GM19455 (cell line): ENCODE data around the gene PARD3.

ENCODE experiments used
- ATAC-seq: cut with Tn5 transposase; IDR thresholded peaks from one replicate; pipeline ENCODE4 v1.9.1; 2021; ENCODE audit not compliant: unreplicated experiment

The PARD3 gene

GRCh38 chr10:34320265-34320664, 494.8 kb downstream of the PARD3 start:
- ATAC-seq = no peak

DNA sequence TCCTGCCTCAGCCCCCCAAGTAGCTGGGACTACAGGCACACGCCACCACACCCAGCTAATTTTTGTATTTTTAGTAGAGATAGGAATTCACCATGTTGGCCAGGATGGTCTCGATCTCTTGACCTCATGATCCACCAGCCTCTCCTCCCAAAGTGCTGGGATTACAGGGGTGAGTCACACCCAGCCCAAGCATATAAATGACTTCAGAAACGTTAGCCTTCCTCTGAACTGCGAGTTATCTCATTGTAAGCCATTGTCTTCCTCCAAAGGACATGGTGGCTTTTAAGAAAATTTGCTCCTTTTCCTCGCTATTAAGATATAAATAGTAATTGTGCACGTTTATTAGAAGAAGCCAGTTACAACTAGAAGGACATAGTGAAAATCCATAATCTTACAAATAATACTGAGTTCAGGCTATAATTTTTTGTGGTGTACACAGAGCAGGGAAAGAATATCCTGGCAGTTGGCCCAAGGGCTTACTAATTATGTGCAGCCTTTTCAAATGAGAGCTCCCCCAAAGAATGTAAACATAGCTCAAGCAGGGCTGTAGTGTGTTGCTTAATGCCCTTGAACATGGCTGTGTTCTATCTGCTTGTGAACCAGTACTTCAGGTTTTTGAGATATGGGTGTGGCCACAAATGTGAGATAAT, 495.8 kb downstream of the PARD3 start:
- no peak for ATAC-seq

- no peak for ATAC-seq
Observed at GRCh38 chr10:34316154-34316553, 498.9 kb downstream of the PARD3 start.

DNA sequence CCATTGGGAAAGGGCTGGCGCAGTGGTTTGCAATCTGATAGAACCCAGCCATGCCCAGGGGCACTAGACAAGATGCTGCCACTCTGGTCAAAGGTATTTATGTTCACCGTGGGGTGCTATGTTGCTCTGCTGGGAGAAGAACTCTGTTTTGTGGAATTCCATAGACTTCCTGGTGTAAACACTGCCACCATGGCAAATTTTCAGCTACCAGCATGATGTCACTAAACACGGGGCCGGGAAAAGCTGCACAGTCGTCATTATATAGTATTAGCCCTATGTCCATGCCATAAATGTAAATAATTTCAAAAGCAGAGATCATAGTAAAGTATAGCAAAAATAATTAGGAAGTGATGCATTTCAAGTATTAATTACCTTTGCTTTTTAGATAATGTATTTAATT, 500.6 kb downstream of the PARD3 start:
- no peak for ATAC-seq

DNA sequence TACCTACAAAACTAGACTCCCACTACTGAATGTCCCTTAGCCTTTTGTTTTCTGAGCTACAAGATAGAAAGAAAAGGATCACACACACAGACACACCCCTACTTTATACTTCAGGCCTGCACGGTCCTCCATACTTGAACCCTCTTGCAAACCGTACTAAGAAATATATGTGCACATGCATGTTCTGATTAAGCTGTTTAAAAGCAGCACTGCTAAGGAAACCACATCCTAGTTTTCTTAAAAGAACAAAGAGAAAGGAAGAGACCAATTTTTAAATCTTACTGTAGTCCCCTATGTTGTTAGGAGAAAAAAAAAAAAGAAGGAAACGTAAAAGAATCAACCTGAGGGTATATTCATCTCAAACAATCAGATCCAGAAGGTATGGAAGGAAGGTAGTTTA, 501.2 kb downstream of the PARD3 start:
- no peak for ATAC-seq

- no peak for ATAC-seq
Observed at GRCh38 chr10:34313353-34313752, 501.7 kb downstream of the PARD3 start.

- no peak for ATAC-seq
Observed at GRCh38 chr10:34311679-34312078, 503.4 kb downstream of the PARD3 start.

DNA sequence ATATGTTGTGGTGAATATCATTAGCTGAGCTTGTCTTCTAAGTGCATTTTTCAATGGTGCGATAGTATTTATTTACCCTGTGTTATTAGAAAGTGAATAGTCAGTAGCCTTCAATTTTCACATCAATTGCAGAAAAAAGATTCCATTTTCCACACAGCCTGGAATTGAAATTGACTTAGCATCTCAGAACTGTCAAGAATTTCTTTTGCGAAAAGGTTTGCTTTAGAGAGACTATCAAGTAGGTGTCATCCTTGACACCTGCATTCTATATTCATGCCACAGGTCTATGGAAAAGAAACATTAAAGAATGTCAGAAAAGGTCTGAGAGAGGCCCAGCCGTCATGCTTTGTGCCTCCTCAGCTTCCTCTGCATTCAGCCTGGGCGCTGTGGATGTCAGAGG, 504.9 kb downstream of the PARD3 start:
- no peak for ATAC-seq

GRCh38 chr10:34305189-34305588, 509.9 kb downstream of the PARD3 start:
- peak; percentile 93 for ATAC-seq

DNA sequence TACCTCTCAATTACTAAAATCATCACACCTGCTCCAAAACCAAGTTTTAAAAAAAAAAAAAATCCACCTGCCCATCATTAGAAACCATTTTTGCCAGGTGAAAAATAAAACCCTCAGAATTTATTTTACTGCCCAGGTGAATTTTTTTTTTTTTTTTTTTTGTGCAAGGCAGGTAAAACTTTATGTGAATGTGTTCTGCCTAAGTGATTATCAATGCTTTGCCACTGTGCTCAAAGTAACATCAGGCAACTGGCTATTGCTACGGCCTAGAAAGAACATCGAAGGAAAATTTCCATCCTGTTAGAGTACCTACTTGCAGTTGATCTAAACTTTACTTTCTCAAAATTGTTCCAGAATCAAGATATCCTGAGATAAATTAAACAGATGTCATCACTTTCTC, 512.1 kb downstream of the PARD3 start:
- ATAC-seq = no peak

DNA sequence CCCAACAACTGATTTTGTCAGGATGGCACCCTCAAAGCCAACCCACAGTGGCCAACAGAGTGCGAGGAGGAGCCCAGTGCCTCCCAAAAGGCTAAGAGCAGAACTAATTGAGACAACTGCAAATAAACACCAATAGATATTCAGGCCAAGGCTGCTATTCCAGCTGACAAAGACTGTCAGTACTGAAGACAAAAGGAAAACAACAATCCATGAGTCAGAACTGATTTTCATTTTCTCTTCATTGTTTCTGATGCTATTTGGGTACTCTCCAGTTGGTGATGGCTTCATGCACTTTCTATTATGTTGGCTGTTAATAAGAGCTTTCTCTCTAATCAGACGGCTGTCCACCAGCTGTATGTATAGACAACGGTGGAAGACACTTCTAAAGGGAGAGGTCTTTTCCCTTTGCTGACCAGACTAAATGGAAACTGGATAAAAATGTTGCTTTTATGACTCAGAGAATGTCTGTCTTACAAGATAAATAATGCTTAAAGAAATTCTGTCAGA, 515.9 kb downstream of the PARD3 start:
- ATAC-seq = no peak

GRCh38 chr10:34298346-34298818, 516.7 kb downstream of the PARD3 start:
- no peak for ATAC-seq

GRCh38 chr10:34297541-34298345, 517.4 kb downstream of the PARD3 start:
- ATAC-seq = no peak

DNA sequence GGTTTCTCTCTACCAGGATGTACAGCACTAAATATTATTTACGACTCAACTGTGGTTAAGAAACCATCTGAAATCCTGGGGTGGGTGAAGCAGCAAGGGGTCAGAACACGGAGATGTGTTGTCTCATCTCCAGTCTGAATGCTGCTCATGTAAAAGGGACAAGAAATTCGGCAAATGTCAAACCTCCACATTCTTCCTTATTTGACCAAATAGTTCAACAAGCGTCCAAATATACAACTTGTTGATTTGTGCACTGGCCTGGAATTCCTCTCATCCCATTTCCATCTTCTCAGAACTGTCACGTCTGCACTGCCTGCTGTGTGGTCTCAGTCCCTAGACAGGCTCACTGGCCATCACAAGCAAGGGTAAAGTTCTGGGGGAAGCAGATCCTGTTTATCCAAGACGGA, 520.0 kb downstream of the PARD3 start:
- no peak for ATAC-seq

- ATAC-seq = no peak
Observed at GRCh38 chr10:34294137-34294536, 521.0 kb downstream of the PARD3 start.

- no peak for ATAC-seq
Observed at GRCh38 chr10:34292675-34293074, 522.4 kb downstream of the PARD3 start.

DNA sequence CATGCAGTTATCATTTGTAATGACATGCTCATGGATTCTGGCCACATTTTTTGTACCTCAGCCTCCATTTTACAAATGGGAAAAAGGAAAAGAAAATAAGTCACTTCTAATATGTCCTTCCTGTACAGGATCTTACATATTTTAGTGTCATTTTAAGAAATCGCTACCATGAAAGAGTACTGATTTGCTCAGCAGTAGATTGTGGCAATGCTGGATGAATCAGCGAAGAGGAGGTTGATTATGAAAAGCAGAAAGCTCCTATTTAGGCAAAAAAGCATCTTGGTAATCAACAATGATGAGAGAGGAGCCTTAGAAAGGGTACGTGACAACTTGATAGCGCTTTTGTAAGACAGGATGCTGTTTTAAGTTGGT, 522.9 kb downstream of the PARD3 start:
- ATAC-seq = no peak

DNA sequence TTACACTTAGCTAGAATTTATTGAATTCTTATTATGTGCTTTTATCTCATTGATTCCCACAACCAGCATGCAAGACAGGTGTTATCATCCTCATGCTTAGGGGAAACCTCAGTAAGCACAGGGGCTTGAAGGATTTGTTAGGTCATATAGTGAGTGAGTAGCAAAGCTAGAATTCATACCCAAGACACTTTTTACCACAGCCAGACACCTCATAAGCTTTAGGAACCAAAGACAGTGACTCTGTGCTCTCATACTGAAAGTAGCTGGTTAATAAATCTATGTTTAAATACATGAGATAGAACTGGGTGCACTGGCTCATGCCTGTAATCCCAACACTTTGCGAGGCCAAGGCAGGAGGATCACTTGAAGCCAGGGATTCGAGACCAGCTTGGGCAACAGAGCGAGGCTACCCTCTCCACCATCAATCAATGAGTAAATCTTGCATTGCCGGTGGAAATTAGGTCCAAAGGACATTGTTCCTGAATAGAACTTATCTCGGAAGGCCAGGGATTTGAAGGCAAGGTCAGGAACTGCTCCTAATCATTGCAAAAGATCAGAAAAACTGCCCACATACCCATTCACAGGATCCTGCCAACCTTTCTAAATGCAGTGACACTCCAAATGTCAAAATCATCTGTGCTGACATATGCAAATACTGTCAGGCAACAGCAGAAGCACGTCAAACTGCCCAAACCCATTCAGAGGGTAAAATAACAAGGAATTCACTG, 523.5 kb downstream of the PARD3 start:
- peak; percentile 57 for ATAC-seq

- ATAC-seq = no peak
Observed at GRCh38 chr10:34290412-34291081, 524.5 kb downstream of the PARD3 start.

- no peak for ATAC-seq
Observed at GRCh38 chr10:34288634-34289033, 526.5 kb downstream of the PARD3 start.

- no peak for ATAC-seq
Observed at GRCh38 chr10:34286136-34286739, 528.9 kb downstream of the PARD3 start.
